B cell (primary cell): ENCODE results near the gene ATP1A4.

ENCODE experiments used
- CTCF ChIP-seq: fragments of 200-600 bp; IDR thresholded peaks from one replicate; pipeline ENCODE4 v1.8.0; 2022; ENCODE audit warnings: antibody characterized with exemption, mild to moderate bottlenecking
- EZH2 ChIP-seq: IDR thresholded peaks from 2 replicates; pipeline ENCODE4 v1.6.1; 2012; ENCODE audit warnings: borderline replicate concordance, low read depth, mild to moderate bottlenecking, moderate library complexity, low read length; ENCODE audit not compliant: insufficient read depth, poor library complexity, severe bottlenecking

- no peak for TF ChIP-seq CTCF
- TF ChIP-seq EZH2: no peak
Observed at GRCh38 chr1:160227561-160227960, 76.2 kb downstream of the ATP1A4 start.
